ENCODE results near the gene PTPRN2. TPM values are rescaled to one million over a fixed set of nuclear protein-coding genes. Genes with fewer than 3 reads are reported as not detected.

The PTPRN2 gene
- total and polyA plus RNA-seq, 2 of the 13 experiments (the other 11 are each of a cell fraction or from before 2014, with no cell fraction given) = 2.5 to 24.2 TPM

DNA sequence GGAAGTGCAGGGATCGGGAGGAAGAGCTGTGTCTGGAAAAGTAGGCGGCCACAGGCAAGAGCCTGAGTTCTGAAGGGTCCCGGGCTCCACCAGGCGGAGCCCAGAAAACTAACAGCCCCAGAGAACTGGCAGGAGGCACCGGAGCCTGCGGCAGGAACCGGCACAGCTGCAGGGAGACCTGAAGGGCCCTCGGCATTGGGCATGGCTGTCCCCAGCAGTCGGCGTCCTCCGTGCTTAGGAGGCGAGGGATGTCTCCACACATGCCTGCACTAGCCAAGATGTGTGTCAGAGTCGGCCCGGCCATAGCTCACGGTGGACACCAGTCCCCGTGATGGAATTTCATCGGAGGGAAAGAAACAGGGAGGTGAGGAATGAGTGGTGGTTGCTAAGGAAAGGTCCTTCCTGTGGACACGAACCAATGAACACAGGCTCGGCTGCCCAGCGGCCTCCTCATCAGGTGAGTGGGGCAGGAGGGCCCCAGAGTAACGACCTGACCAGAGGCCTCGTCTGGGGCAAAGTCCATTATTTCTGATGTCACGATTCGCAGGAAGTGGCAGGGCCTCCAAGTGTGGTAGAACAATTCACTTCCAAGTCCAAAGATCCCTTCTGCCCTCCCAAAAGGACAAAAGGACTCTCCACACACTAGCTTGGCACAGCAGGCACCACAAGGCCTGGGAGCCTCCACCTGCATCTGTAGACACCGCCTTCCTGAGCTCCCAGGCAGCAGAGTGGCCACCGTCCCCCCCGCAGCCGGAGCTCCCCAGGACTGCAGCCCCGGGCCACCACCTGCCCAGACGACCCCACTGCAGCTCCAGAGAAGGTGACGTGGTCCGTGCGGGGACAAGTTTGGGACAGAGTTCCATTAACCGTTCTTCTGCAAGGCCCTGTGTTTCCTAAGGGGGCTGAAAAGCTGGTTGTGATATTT lies 444.2 kb downstream of the PTPRN2 start (continued):
- TF ChIP-seq HOMEZ (CRISPR knock-in tag; IDR thresholded peaks at IDR 0.05; ENCODE audit: low read depth) = peak; percentile 88
- peak; percentile 62 for TF ChIP-seq GATAD2A (CRISPR knock-in tag; IDR thresholded peaks at IDR 0.05)
- TF ChIP-seq ZNF530 (CRISPR knock-in tag; IDR thresholded peaks at IDR 0.05; ENCODE audit: low read depth) = no peak
- TF ChIP-seq ZFP36 (IDR thresholded peaks at IDR 0.05; ENCODE audit: borderline replicate concordance, low read depth, low read length, partially characterized antibody) = no peak
- TF ChIP-seq GLI4 (CRISPR knock-in tag; IDR thresholded peaks at IDR 0.05; ENCODE audit: borderline replicate concordance) = no peak
- TF ChIP-seq TEAD3 (CRISPR knock-in tag; optimal IDR thresholded peaks at IDR 0.05; ENCODE audit: borderline replicate concordance) = no peak
- no peak for TF ChIP-seq ZNF343 (CRISPR knock-in tag; IDR thresholded peaks at IDR 0.05)
- TF ChIP-seq SALL1 (CRISPR knock-in tag; IDR thresholded peaks at IDR 0.05) = peak; percentile 69; the same call in 1 of the 2 replicates
- no peak for TF ChIP-seq TFDP2 (CRISPR knock-in tag; IDR thresholded peaks at IDR 0.05)
- no peak for TF ChIP-seq ZFP82 (CRISPR knock-in tag; IDR thresholded peaks at IDR 0.05; ENCODE audit: borderline replicate concordance)
- TF ChIP-seq, protein P1, sequence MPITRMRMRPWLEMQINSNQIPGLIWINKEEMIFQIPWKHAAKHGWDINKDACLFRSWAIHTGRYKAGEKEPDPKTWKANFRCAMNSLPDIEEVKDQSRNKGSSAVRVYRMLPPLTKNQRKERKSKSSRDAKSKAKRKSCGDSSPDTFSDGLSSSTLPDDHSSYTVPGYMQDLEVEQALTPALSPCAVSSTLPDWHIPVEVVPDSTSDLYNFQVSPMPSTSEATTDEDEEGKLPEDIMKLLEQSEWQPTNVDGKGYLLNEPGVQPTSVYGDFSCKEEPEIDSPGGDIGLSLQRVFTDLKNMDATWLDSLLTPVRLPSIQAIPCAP (CRISPR knock-in tag; IDR thresholded peaks at IDR 0.05; ENCODE audit: low read depth) = no peak
- no peak for TF ChIP-seq XBP1 (CRISPR knock-in tag; IDR thresholded peaks at IDR 0.05)
- TF ChIP-seq ZNF749 (CRISPR knock-in tag; IDR thresholded peaks at IDR 0.05; ENCODE audit: borderline replicate concordance) = no peak
- TF ChIP-seq ZSCAN20 (CRISPR knock-in tag; IDR thresholded peaks at IDR 0.05; ENCODE audit: borderline replicate concordance) = no peak
- TF ChIP-seq JARID2 (CRISPR knock-in tag; IDR thresholded peaks at IDR 0.05; ENCODE audit: insufficient replicate concordance) = no peak
- TF ChIP-seq, protein P2, sequence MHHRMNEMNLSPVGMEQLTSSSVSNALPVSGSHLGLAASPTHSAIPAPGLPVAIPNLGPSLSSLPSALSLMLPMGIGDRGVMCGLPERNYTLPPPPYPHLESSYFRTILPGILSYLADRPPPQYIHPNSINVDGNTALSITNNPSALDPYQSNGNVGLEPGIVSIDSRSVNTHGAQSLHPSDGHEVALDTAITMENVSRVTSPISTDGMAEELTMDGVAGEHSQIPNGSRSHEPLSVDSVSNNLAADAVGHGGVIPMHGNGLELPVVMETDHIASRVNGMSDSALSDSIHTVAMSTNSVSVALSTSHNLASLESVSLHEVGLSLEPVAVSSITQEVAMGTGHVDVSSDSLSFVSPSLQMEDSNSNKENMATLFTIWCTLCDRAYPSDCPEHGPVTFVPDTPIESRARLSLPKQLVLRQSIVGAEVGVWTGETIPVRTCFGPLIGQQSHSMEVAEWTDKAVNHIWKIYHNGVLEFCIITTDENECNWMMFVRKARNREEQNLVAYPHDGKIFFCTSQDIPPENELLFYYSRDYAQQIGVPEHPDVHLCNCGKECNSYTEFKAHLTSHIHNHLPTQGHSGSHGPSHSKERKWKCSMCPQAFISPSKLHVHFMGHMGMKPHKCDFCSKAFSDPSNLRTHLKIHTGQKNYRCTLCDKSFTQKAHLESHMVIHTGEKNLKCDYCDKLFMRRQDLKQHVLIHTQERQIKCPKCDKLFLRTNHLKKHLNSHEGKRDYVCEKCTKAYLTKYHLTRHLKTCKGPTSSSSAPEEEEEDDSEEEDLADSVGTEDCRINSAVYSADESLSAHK (CRISPR knock-in tag; IDR thresholded peaks at IDR 0.05; ENCODE audit: borderline replicate concordance) = no peak
- TF ChIP-seq, protein P3, sequence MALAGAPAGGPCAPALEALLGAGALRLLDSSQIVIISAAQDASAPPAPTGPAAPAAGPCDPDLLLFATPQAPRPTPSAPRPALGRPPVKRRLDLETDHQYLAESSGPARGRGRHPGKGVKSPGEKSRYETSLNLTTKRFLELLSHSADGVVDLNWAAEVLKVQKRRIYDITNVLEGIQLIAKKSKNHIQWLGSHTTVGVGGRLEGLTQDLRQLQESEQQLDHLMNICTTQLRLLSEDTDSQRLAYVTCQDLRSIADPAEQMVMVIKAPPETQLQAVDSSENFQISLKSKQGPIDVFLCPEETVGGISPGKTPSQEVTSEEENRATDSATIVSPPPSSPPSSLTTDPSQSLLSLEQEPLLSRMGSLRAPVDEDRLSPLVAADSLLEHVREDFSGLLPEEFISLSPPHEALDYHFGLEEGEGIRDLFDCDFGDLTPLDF (CRISPR knock-in tag; IDR thresholded peaks at IDR 0.05) = no peak
- no peak for TF ChIP-seq ZNF773 (CRISPR knock-in tag; IDR thresholded peaks at IDR 0.05; ENCODE audit: borderline replicate concordance)
- TF ChIP-seq RXRB (CRISPR knock-in tag; IDR thresholded peaks at IDR 0.05; ENCODE audit: borderline replicate concordance) = peak; percentile 31; the same call in 1 of the 2 replicates
- peak; percentile 75 for TF ChIP-seq ZBTB38 (CRISPR knock-in tag; IDR thresholded peaks at IDR 0.05)
- TF ChIP-seq SPEN (CRISPR knock-in tag; IDR thresholded peaks at IDR 0.05; ENCODE audit: low read depth) = peak; percentile 55; the same call in 1 of the 2 replicates
- no peak for TF ChIP-seq MBNL3 (CRISPR knock-in tag; conservative IDR thresholded peaks at IDR 0.05)
